Measurements from ENCODE around the gene C19orf12. TPM values are rescaled to one million over a fixed set of nuclear protein-coding genes. Genes with fewer than 3 reads are reported as not detected.

C19orf12 gene
- total RNA-seq, 6 donors from 2014 or later: 11.4 to 30.4 (median 21.4) TPM

DNA sequence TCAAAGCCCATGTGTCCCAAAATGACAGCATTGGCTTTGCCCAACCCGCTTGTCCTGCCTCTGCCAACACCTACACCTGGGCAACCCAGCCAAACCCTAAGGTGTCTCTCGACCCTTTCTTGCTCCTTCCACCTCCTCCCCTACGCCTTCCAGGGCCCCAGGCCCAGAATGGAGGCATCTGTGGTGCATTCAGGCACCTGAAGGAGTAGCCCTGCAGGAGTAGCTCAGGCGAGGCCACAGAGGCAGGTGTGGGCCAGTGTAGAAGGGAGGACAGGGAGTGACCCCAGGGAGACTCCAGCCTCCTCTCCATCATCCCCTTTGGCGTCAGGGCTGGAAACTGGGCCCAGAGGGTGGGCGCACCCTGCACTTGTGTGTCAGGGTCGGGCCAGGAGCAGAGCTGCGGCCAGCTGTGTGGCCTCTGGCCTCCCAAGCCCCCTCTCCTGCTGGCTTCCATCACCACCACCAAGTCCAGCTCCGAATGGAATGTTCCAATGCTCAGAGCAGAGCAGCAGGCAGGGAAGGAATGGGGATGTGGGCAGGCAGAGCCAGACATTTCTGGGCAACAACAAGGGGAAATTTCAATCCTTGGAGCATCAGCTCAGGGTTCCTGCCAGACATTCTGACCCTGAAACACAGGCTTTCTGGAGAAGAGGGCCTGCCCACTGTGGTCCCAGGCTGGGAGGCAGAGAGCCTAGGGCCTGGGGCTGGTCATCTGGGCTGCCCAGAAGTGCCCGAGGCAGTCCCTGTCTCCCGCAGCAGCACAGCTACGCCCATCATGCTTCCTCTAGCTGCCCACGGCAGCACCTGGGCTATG, 33.4 kb downstream of the C19orf12 start:
- no peak overlapping the region for H3K4me3 ChIP-seq
- H3K4me1 ChIP-seq: peaks cover 34 to 60% (median 49%) of the 10 kb centered on the region in 4 donors
- H3K9me3 ChIP-seq: no peaks in the 10 kb centered on the region
- H3K27ac ChIP-seq: peak overlapping the region; percentile 31 to 73 (median 66)
- WGBS, 2 donors: 69 to 83% methylated on average over 8 to 12 of the region's 13 CpGs
- TF ChIP-seq POLR2A (IDR thresholded peaks at IDR 0.05) (no peak), POLR2AphosphoS5 (IDR thresholded peaks at IDR 0.05) (peak; percentile 52 to 64), EP300 (IDR thresholded peaks at IDR 0.05) (peak in 1 of 4 donors; percentile 38)
- H3K27me3 ChIP-seq: no peaks in the 10 kb centered on the region
- DNase-seq: peak in 1 of 2 donors; percentile 74
- ATAC-seq (ENCODE audit: low FRiP score in 2 of 2): peak in 1 of 2 donors; percentile 17
- H3K36me3 ChIP-seq: peaks cover 0 to 14% (median 4%) of the 10 kb centered on the region in 4 donors

GRCh38 chr19:29680937-29681336, 34.1 kb downstream of the C19orf12 start:
- H3K4me3 ChIP-seq: no peak overlapping the region
- TF ChIP-seq POLR2AphosphoS5 (IDR thresholded peaks at IDR 0.05) (no peak), EP300 (IDR thresholded peaks at IDR 0.05) (no peak), POLR2A (IDR thresholded peaks at IDR 0.05) (no peak)
- TF ChIP-seq, protein P1, sequence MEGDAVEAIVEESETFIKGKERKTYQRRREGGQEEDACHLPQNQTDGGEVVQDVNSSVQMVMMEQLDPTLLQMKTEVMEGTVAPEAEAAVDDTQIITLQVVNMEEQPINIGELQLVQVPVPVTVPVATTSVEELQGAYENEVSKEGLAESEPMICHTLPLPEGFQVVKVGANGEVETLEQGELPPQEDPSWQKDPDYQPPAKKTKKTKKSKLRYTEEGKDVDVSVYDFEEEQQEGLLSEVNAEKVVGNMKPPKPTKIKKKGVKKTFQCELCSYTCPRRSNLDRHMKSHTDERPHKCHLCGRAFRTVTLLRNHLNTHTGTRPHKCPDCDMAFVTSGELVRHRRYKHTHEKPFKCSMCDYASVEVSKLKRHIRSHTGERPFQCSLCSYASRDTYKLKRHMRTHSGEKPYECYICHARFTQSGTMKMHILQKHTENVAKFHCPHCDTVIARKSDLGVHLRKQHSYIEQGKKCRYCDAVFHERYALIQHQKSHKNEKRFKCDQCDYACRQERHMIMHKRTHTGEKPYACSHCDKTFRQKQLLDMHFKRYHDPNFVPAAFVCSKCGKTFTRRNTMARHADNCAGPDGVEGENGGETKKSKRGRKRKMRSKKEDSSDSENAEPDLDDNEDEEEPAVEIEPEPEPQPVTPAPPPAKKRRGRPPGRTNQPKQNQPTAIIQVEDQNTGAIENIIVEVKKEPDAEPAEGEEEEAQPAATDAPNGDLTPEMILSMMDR (IDR thresholded peaks at IDR 0.05): no peak
- H3K27ac ChIP-seq: peak overlapping the region; percentile 31 to 73 (median 62)
- 50 to 61% methylated on average over 1 to 7 of the region's 7 CpGs for WGBS, 2 donors
- DNase-seq (no peak), ATAC-seq (ENCODE audit: low FRiP score in 2 of 2) (no peak)
- no peaks in the 10 kb centered on the region for H3K27me3 ChIP-seq
- H3K9me3 ChIP-seq: no peaks in the 10 kb centered on the region
- peaks cover 0 to 19% (median 7%) of the 10 kb centered on the region in 4 donors for H3K36me3 ChIP-seq
- peaks cover 38 to 67% (median 56%) of the 10 kb centered on the region in 4 donors for H3K4me1 ChIP-seq

DNA sequence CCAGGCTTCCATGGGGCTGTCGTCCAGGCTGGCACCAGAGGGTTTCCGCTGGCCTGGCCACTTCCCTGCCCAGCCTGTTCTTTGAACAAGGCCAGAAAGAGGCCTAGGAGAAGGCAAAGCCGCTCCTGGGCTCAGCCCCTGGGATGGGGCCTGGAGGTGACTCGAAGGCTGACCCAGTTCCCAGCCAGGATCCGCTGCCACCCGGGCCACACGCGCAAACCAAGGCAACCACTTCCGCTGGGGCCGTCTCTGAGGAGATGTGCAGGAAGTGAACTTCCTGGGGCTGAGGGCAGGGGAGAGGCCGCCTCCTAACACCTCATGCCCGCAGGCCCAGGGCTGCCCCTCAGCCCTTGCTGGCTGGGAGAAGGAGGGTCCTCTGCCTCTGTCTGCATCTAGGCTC, 34.6 kb downstream of the C19orf12 start:
- no peaks in the 10 kb centered on the region for H3K27me3 ChIP-seq
- H3K27ac ChIP-seq: peak overlapping the region; percentile 30 to 73 (median 62)
- TF ChIP-seq POLR2AphosphoS5 (IDR thresholded peaks at IDR 0.05) (peak in 1 of 2 donors; percentile 74), POLR2A (IDR thresholded peaks at IDR 0.05) (no peak), EP300 (IDR thresholded peaks at IDR 0.05) (no peak)
- TF ChIP-seq, protein P1 (IDR thresholded peaks at IDR 0.05): peak in 1 of 6 experiments; percentile 6
- WGBS, 2 donors: 48% methylated on average over 12 of the region's 12 CpGs; no CpG with 5 or more reads in 1 of the 2 donors
- ATAC-seq (ENCODE audit: low FRiP score in 2 of 2): peak in 1 of 2 donors; percentile 7
- DNase-seq: peak; percentile 67 to 84
- H3K4me3 ChIP-seq: no peak overlapping the region
- H3K4me1 ChIP-seq: peaks cover 38 to 72% (median 58%) of the 10 kb centered on the region in 4 donors
- peaks cover 0 to 24% (median 12%) of the 10 kb centered on the region in 4 donors for H3K36me3 ChIP-seq
- H3K9me3 ChIP-seq: no peaks in the 10 kb centered on the region

- TF ChIP-seq EP300 (IDR thresholded peaks at IDR 0.05) (no peak), POLR2A (IDR thresholded peaks at IDR 0.05) (no peak), POLR2AphosphoS5 (IDR thresholded peaks at IDR 0.05) (no peak)
- TF ChIP-seq, protein P1 (IDR thresholded peaks at IDR 0.05): no peak
- 88 to 92% methylated on average over 8 to 9 of the region's 9 CpGs for WGBS, 2 donors
- no peaks in the 10 kb centered on the region for H3K27me3 ChIP-seq
- H3K27ac ChIP-seq: peak overlapping the region in 3 of 4 donors; percentile 30 to 73 (median 72)
- H3K4me1 ChIP-seq: peaks cover 38 to 72% (median 61%) of the 10 kb centered on the region in 4 donors
- no peak overlapping the region for H3K4me3 ChIP-seq
- peaks cover 3 to 32% (median 18%) of the 10 kb centered on the region in 4 donors for H3K36me3 ChIP-seq
- ATAC-seq (ENCODE audit: low FRiP score in 2 of 2) (no peak), DNase-seq (no peak)
- H3K9me3 ChIP-seq: no peaks in the 10 kb centered on the region
These were observed 35.4 kb downstream of the C19orf12 start for GRCh38 chr19:29679598-29680210.

All from upper lobe of left lung (tissue), 6 donors.